Thoracic aorta (tissue), 2 donors: ENCODE data around the gene BEX1. TPM values are rescaled to one million over a fixed set of nuclear protein-coding genes. Genes with fewer than 3 reads are reported as not detected.
"Not testable (repeated sequence)": the region's sequence is repeated elsewhere in the genome, so short reads cannot be mapped to it uniquely, and the experiment has no call there.

Experiments
- ATAC-seq: fragments of 150-250 bp; one replicate; pipeline ENCODE4 v1.8.0; 2017; ENCODE audit warnings: low read depth; ENCODE audit not compliant: insufficient number of reproducible peaks, low FRiP score
- DNase-seq: peaks from one replicate; pipeline ENCODE4 v3.0.0-alpha.2; 2020; ENCODE audit warnings: low spot score
- H3K27ac ChIP-seq, 2 donors: fragments of 200-600 bp; sonication (generic); 1 replicate in 1 of 2; 2 replicates in 1 of 2; pipeline ENCODE4 v1.5.1; 2016; ENCODE audit warnings: mild to moderate bottlenecking in 2 of 2, moderate library complexity in 2 of 2
- H3K27me3 ChIP-seq: fragments of 200-600 bp; sonication (generic); replicated peaks from 2 replicates; pipeline ENCODE4 v1.6.0; 2016; ENCODE audit warnings: mild to moderate bottlenecking; ENCODE audit not compliant: insufficient read depth
- H3K36me3 ChIP-seq: fragments of 200-600 bp; sonication (generic); one replicate; pipeline ENCODE4 v1.5.1; 2016
- H3K4me1 ChIP-seq, 2 donors: fragments of 200-600 bp; sonication (generic); 1 replicate in 1 of 2; 2 replicates in 1 of 2; pipeline versions ENCODE4 v1.5.1 to v1.6.0; 2016; ENCODE audit warnings: low read depth in 2 of 2, mild to moderate bottlenecking in 1 of 2; ENCODE audit not compliant: control insufficient read depth in 1 of 2
- H3K4me3 ChIP-seq: fragments of 200-600 bp; sonication (generic); 2 replicates; pipeline ENCODE4 v1.5.1; 2016; ENCODE audit warnings: mild to moderate bottlenecking
- H3K9me3 ChIP-seq: fragments of 200-600 bp; sonication (generic); 2 replicates; pipeline ENCODE4 v1.5.1; 2016
- total RNA-seq, 2 donors: library from RNA; depleted of rRNA; stranded (reverse); fragments of >200 nt; gene quantifications; one replicate each; pipeline versions ENCODE4 v1.1.0 to v1.2.3, GENCODE V29; 2016
- TF ChIP-seq, protein P1 (sequence below): fragments of 200-600 bp; sonication (generic); IDR thresholded peaks from one replicate; pipeline ENCODE4 v1.5.1; 2019; ENCODE audit warnings: antibody characterized with exemption

Gene BEX1
- total RNA-seq, 2 donors from 2014 or later = 0.92 TPM; not detected in 1

DNA sequence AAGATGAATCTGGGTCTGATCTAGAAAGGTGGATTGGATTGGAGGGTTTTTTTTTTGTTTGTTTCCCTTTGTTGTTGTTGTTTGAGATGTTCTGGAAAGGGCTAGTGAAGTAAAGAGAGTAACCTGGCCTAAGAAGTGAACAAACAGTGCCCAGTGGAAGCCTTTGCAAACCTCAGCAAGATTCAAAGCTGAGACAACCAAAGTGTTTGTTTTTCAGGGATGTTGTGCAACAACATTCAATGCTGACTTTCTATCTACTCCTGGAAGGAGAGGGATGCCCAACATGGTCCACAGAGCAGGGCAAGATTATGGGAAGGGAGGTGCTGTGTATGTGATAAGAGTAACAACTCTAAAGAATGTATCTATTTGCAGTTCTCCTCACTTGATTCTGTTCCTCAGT is 11.3 kb downstream of the BEX1 start:
- ATAC-seq = no peak
- H3K4me3 ChIP-seq = no peak overlapping the region
- no peak overlapping the region for H3K27ac ChIP-seq
- TF ChIP-seq, protein P1, sequence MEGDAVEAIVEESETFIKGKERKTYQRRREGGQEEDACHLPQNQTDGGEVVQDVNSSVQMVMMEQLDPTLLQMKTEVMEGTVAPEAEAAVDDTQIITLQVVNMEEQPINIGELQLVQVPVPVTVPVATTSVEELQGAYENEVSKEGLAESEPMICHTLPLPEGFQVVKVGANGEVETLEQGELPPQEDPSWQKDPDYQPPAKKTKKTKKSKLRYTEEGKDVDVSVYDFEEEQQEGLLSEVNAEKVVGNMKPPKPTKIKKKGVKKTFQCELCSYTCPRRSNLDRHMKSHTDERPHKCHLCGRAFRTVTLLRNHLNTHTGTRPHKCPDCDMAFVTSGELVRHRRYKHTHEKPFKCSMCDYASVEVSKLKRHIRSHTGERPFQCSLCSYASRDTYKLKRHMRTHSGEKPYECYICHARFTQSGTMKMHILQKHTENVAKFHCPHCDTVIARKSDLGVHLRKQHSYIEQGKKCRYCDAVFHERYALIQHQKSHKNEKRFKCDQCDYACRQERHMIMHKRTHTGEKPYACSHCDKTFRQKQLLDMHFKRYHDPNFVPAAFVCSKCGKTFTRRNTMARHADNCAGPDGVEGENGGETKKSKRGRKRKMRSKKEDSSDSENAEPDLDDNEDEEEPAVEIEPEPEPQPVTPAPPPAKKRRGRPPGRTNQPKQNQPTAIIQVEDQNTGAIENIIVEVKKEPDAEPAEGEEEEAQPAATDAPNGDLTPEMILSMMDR = no peak
- no peaks in the 10 kb centered on the region for H3K27me3 ChIP-seq
- no peaks in the 10 kb centered on the region for H3K9me3 ChIP-seq
- DNase-seq = no peak
- no peaks in the 10 kb centered on the region for H3K4me1 ChIP-seq
- no peaks in the 10 kb centered on the region for H3K36me3 ChIP-seq

- TF ChIP-seq, protein P1 = no peak
- ATAC-seq (no peak), DNase-seq (no peak)
- H3K27ac ChIP-seq = no peak overlapping the region
- H3K36me3 ChIP-seq = no peaks in the 10 kb centered on the region
- H3K9me3 ChIP-seq = no peaks in the 10 kb centered on the region
- H3K27me3 ChIP-seq = no peaks in the 10 kb centered on the region
- no peak overlapping the region for H3K4me3 ChIP-seq
- no peaks in the 10 kb centered on the region for H3K4me1 ChIP-seq
Observed at GRCh38 chrX:103051260-103051789, 12.6 kb downstream of the BEX1 start.

GRCh38 chrX:103033371-103033770 is 30.6 kb downstream of the BEX1 start:
- H3K9me3 ChIP-seq, H3K4me3 ChIP-seq, H3K4me1 ChIP-seq, DNase-seq, H3K36me3 ChIP-seq, H3K27me3 ChIP-seq, H3K27ac ChIP-seq, ATAC-seq: not testable (repeated sequence)

GRCh38 chrX:103017542-103017941 is 46.4 kb downstream of the BEX1 start:
- Histone ChIP-seq H3K27me3 (no peaks in the 10 kb centered on the region), H3K4me1 (no peaks in the 10 kb centered on the region), H3K9me3 (no peaks in the 10 kb centered on the region), H3K27ac (no peak overlapping the region), H3K4me3 (no peak overlapping the region), H3K36me3 (no peaks in the 10 kb centered on the region)
- DNase-seq (no peak), ATAC-seq (no peak)
- TF ChIP-seq, protein P1 = no peak

GRCh38 chrX:103012945-103013344 is 51.0 kb downstream of the BEX1 start:
- ATAC-seq (no peak), DNase-seq (no peak)
- Histone ChIP-seq H3K27ac (no peak overlapping the region), H3K27me3 (no peaks in the 10 kb centered on the region), H3K4me3 (no peak overlapping the region), H3K9me3 (no peaks in the 10 kb centered on the region), H3K36me3 (no peaks in the 10 kb centered on the region), H3K4me1 (no peaks in the 10 kb centered on the region)
- TF ChIP-seq, protein P1 = no peak

Other genes starting within 250 kb of the BEX1 start
- gene RAB40AL, start 126.9 kb downstream of the BEX1 start, total RNA-seq = 1 to 10 TPM; 1.2 to 1.4 TPM
- under 1 TPM; 0.49 to 0.54 TPM for gene NXF3, start 29.0 kb upstream of the BEX1 start, total RNA-seq
- 10 to 100 TPM; 28.3 to 29.4 TPM for gene BEX4, start 150.9 kb upstream of the BEX1 start, total RNA-seq
- 10 to 100 TPM; 58.4 to 59.4 TPM for gene TCEAL8, start 191.0 kb upstream of the BEX1 start, total RNA-seq
- 1 to 10 TPM in 1 of 2 donors, not detected in 1; 1.2 TPM for gene TCEAL5, start 212.6 kb upstream of the BEX1 start, total RNA-seq
- 1 to 10 TPM in 1 of 2 donors, not detected in 1; 5.9 TPM for gene BEX2, start 246.8 kb upstream of the BEX1 start, total RNA-seq